ENCODE measurements around the gene KCTD17.

GRCh38 chr22:37037669-37038068, 13.9 kb upstream of the KCTD17 start:
- TF ChIP-seq CTCF (IDR thresholded peaks at IDR 0.05; ENCODE audit: low read length), result no peak
- TF ChIP-seq EZH2 (IDR thresholded peaks at IDR 0.05; ENCODE audit: borderline replicate concordance, low read length), result no peak
